Activated CD4-positive, alpha-beta T cell treated with anti-CD3 and anti-CD28 coated beads, Interleukin-2, amount 10 ng/mL, durations not matched to agents 24 days and 14 days (primary cell): ENCODE data around the gene GNAS. TPM values are rescaled to one million over a fixed set of nuclear protein-coding genes. Genes with fewer than 3 reads are reported as not detected.
A peak's percentile ranks its signal among the peaks of the same experiment; 100 is the strongest.

ENCODE experiments used
- DNase-seq: peaks from one replicate; pipeline ENCODE4 v3.0.0; 2022
- H3K27ac Mint-ChIP-seq: one replicate; pipeline ENCODE4 v1.8.0; 2022; ENCODE audit warnings: mild to moderate bottlenecking, mixed read lengths
- H3K27me3 Mint-ChIP-seq: one replicate; pipeline ENCODE4 v1.8.0; 2022; ENCODE audit warnings: mixed read lengths
- H3K36me3 Mint-ChIP-seq: one replicate; pipeline ENCODE4 v1.8.0; 2022; ENCODE audit warnings: low read depth, mild to moderate bottlenecking, mixed read lengths
- H3K4me1 Mint-ChIP-seq: one replicate; pipeline ENCODE4 v1.8.0; 2021; ENCODE audit warnings: mixed read lengths
- H3K4me3 Mint-ChIP-seq: one replicate; pipeline ENCODE4 v1.8.0; 2022; ENCODE audit warnings: mild to moderate bottlenecking, moderate library complexity, mixed read lengths
- H3K9me3 Mint-ChIP-seq: one replicate; pipeline ENCODE4 v1.8.0; 2021; ENCODE audit warnings: mixed read lengths
- intact Hi-C: fragments of 100-400 bp; cut with micrococcal nuclease; formaldehyde crosslinking; loops from one replicate; pipeline ENCODE4 v1.15.1; 2023
- total RNA-seq: library from RNA; stranded (reverse); gene quantifications from 2 replicates; pipeline ENCODE4 v1.2.3, GENCODE V29; 2022

Gene GNAS
- total RNA-seq, 1 donor from 2014 or later: 523 TPM

GRCh38 chr20:58886546-58886945 lies 34.0 kb downstream of the GNAS start:
- no peak overlapping the region for H3K27ac Mint-ChIP-seq
- intact Hi-C loops: no loop called here
- H3K4me3 Mint-ChIP-seq: no peak overlapping the region

GRCh38 chr20:58888103-58888502 lies 35.6 kb downstream of the GNAS start:
- Mint-ChIP-seq H3K9me3 (no peaks in the 10 kb centered on the region), H3K27me3 (no peaks in the 10 kb centered on the region), H3K27ac (peak overlapping the region; percentile 79), H3K4me1 (peaks cover 15% of the 10 kb centered on the region), H3K4me3 (peak overlapping the region; percentile 81), H3K36me3 (peaks cover 11% of the 10 kb centered on the region)
- no peak for DNase-seq
- intact Hi-C loops: no loop called here

More at GRCh38 chr20:58886546-58886945, 34.0 kb downstream of the GNAS start:
- no peaks in the 10 kb centered on the region for H3K9me3 Mint-ChIP-seq
- H3K4me1 Mint-ChIP-seq: peaks cover 12% of the 10 kb centered on the region
- H3K36me3 Mint-ChIP-seq: peaks cover 2% of the 10 kb centered on the region
- H3K27me3 Mint-ChIP-seq: no peaks in the 10 kb centered on the region
- DNase-seq: no peak

GRCh38 chr20:58888521-58889333 lies 36.2 kb downstream of the GNAS start:
- H3K4me3 Mint-ChIP-seq: peak overlapping the region; percentile 81
- H3K4me1 Mint-ChIP-seq: peaks cover 20% of the 10 kb centered on the region
- H3K36me3 Mint-ChIP-seq: peaks cover 14% of the 10 kb centered on the region
- peak; percentile 94 for DNase-seq
- H3K27ac Mint-ChIP-seq: peak overlapping the region; percentile 70
- intact Hi-C loops: no loop called here
- H3K27me3 Mint-ChIP-seq: no peaks in the 10 kb centered on the region
- H3K9me3 Mint-ChIP-seq: no peaks in the 10 kb centered on the region

- Mint-ChIP-seq H3K27me3 (no peaks in the 10 kb centered on the region), H3K36me3 (peaks cover 14% of the 10 kb centered on the region), H3K4me1 (peaks cover 25% of the 10 kb centered on the region), H3K4me3 (peak overlapping the region; percentile 85), H3K9me3 (no peaks in the 10 kb centered on the region), H3K27ac (peak overlapping the region; percentile 91)
- DNase-seq: no peak
- intact Hi-C loops: no loop called here
Observed at GRCh38 chr20:58889334-58889760, 36.8 kb downstream of the GNAS start.

- H3K27me3 Mint-ChIP-seq: no peaks in the 10 kb centered on the region
- peak overlapping the region; percentile 98 for H3K27ac Mint-ChIP-seq
- peak; percentile 71 for DNase-seq
- peaks cover 32% of the 10 kb centered on the region for H3K4me1 Mint-ChIP-seq
- H3K36me3 Mint-ChIP-seq: peaks cover 14% of the 10 kb centered on the region
- H3K4me3 Mint-ChIP-seq: peak overlapping the region; percentile 94
- intact Hi-C loops: loop anchor here (5.0 kb wide), 2 partner anchors 272 to 583 kb away; partner anchors contain the start of genes RAB22A and ZNF831
- H3K9me3 Mint-ChIP-seq: no peaks in the 10 kb centered on the region
Observed at GRCh38 chr20:58889798-58890517, 37.4 kb downstream of the GNAS start.

GRCh38 chr20:58890518-58891085 lies 38.1 kb downstream of the GNAS start:
- Mint-ChIP-seq H3K36me3 (peaks cover 17% of the 10 kb centered on the region), H3K4me1 (peaks cover 38% of the 10 kb centered on the region), H3K27ac (peak overlapping the region; percentile 97), H3K9me3 (no peaks in the 10 kb centered on the region), H3K4me3 (peak overlapping the region; percentile 94), H3K27me3 (no peaks in the 10 kb centered on the region)
- intact Hi-C loops: loop anchor here (5.0 kb wide), 2 partner anchors 272 to 583 kb away; partner anchors contain the start of genes RAB22A and ZNF831
- peak; percentile 87 for DNase-seq

GRCh38 chr20:58891086-58891717 lies 38.7 kb downstream of the GNAS start:
- Mint-ChIP-seq H3K4me1 (peaks cover 42% of the 10 kb centered on the region), H3K9me3 (no peaks in the 10 kb centered on the region), H3K4me3 (peak overlapping the region; percentile 59), H3K27me3 (no peaks in the 10 kb centered on the region), H3K27ac (peak overlapping the region; percentile 82), H3K36me3 (peaks cover 21% of the 10 kb centered on the region)
- intact Hi-C loops: loop anchor here (5.0 kb wide), 2 partner anchors 271 to 584 kb away; partner anchors contain the start of genes RAB22A and ZNF831
- DNase-seq: peak; percentile 90

GRCh38 chr20:58891718-58892140 lies 39.2 kb downstream of the GNAS start:
- peak overlapping the region; percentile 100 for H3K27ac Mint-ChIP-seq
- H3K4me1 Mint-ChIP-seq: peaks cover 47% of the 10 kb centered on the region
- H3K4me3 Mint-ChIP-seq: peak overlapping the region; percentile 92
- H3K27me3 Mint-ChIP-seq: no peaks in the 10 kb centered on the region
- peaks cover 24% of the 10 kb centered on the region for H3K36me3 Mint-ChIP-seq
- H3K9me3 Mint-ChIP-seq: no peaks in the 10 kb centered on the region
- intact Hi-C loops: loop anchor here (1.0 to 5.0 kb wide), 5 partner anchors 90 to 584 kb away; partner anchors contain the start of genes ATP5F1E, NELFCD, RAB22A and ZNF831
- peak; percentile 79 for DNase-seq

- Mint-ChIP-seq H3K4me3 (peak overlapping the region; percentile 92), H3K27ac (peak overlapping the region; percentile 100), H3K4me1 (peaks cover 48% of the 10 kb centered on the region), H3K9me3 (no peaks in the 10 kb centered on the region), H3K36me3 (peaks cover 30% of the 10 kb centered on the region), H3K27me3 (no peaks in the 10 kb centered on the region)
- intact Hi-C loops: loop anchor here (1.0 to 5.0 kb wide), 5 partner anchors 89 to 585 kb away; partner anchors contain the start of genes ATP5F1E, NELFCD, RAB22A and ZNF831
- peak; percentile 90 for DNase-seq
Observed at GRCh38 chr20:58892141-58892931, 39.8 kb downstream of the GNAS start.

GRCh38 chr20:58892932-58893224 lies 40.4 kb downstream of the GNAS start:
- DNase-seq: no peak
- H3K27ac Mint-ChIP-seq: peak overlapping the region; percentile 100
- peaks cover 33% of the 10 kb centered on the region for H3K36me3 Mint-ChIP-seq
- H3K4me3 Mint-ChIP-seq: peak overlapping the region; percentile 92
- peaks cover 48% of the 10 kb centered on the region for H3K4me1 Mint-ChIP-seq
- intact Hi-C loops: loop anchor here (1.0 to 5.0 kb wide), 5 partner anchors 88 to 586 kb away; partner anchors contain the start of genes ATP5F1E, NELFCD, RAB22A and ZNF831
- no peaks in the 10 kb centered on the region for H3K9me3 Mint-ChIP-seq
- H3K27me3 Mint-ChIP-seq: no peaks in the 10 kb centered on the region

GRCh38 chr20:58893355-58894120 lies 41.0 kb downstream of the GNAS start:
- Mint-ChIP-seq H3K4me1 (peaks cover 48% of the 10 kb centered on the region), H3K4me3 (peak overlapping the region; percentile 86), H3K9me3 (no peaks in the 10 kb centered on the region), H3K27ac (peak overlapping the region; percentile 84), H3K36me3 (peaks cover 35% of the 10 kb centered on the region), H3K27me3 (no peaks in the 10 kb centered on the region)
- peak; percentile 69 for DNase-seq
- intact Hi-C loops: loop anchor here (2.0 to 5.0 kb wide), 3 partner anchors 241 to 586 kb away; partner anchors contain the start of genes RAB22A and ZNF831
